GM19397 (cell line): ENCODE measurements around the gene NXNL1.

Source experiments
- ATAC-seq: cut with Tn5 transposase; IDR thresholded peaks from one replicate; pipeline ENCODE4 v1.9.1; 2021; ENCODE audit warnings: mild to moderate bottlenecking, moderate library complexity; ENCODE audit not compliant: unreplicated experiment

NXNL1 gene

DNA sequence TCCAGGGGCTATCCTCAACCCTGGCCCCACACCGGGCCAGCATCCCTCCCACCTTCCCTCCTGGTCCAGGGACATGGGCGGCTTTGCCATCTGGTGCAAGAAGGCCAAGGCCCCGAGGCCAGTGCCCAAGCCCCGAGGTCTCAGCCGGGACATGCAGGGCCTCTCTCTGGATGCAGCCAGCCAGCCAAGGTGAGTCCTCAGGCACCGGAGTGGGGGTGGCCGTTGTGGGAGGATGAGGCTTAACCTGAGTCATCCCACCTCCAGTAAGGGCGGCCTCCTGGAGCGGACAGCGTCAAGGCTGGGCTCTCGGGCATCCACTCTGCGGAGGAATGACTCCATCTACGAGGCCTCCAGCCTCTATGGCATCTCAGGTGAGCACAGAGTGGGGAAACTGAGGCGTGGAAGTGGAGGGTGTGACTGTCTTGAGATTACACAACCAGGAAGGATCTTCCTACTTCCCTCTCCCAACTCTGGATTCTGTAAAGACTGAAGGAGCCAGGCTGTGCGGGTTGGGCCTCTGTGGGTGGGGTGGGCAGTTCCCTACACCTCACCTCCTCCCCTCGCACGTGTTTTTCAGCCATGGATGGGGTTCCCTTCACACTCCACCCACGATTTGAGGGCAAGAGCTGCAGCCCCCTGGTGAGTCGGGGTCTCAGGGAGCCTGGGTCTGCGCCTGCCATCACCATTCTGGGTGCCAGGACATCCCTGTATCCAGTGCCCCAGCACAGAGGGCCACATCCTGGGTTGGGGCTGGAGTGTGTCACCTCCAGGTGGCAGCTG is 37.1 kb downstream of the NXNL1 start:
- no peak for ATAC-seq

DNA sequence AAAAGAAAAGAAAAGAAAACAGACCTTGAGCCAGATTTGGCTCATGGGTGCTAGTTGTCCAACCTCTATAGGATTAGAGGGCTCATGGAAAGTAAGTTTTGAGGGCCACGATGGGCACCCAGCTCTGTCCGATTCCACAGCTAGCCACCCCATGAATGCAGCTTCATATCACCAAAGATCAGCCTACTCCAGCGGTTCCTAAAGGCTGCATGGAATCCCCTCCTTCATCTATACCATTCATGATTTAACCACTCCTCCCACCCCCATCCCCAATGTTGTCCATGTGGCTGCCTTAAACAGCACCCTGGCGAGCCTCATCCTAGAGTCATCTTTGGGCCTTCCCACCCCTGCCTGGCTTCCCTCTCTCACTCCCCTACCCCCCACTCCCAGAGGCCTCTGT is 38.8 kb downstream of the NXNL1 start:
- no peak for ATAC-seq

DNA sequence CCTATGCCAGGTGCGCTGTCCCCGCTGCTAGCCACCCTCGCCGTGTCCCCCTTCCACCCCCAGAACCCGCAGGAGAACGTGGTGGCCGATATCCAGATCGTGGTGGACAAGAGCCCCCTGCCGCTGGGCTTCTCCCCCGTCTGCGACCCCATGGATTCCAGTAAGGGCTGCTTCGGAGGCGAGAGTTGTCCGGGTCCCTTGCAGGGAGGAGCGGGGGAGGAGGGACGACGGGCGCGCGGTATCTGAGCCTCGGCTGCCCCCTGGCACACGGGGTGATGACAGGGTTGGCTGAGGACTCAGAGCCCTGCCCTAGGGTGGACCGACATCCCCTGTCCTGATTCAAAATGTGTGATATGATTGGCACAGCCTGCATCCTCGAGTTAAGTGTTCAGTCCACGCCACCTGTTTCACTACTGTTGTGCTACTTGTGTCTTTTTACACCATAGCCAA is 40.2 kb downstream of the NXNL1 start:
- ATAC-seq: peak; percentile 4

DNA sequence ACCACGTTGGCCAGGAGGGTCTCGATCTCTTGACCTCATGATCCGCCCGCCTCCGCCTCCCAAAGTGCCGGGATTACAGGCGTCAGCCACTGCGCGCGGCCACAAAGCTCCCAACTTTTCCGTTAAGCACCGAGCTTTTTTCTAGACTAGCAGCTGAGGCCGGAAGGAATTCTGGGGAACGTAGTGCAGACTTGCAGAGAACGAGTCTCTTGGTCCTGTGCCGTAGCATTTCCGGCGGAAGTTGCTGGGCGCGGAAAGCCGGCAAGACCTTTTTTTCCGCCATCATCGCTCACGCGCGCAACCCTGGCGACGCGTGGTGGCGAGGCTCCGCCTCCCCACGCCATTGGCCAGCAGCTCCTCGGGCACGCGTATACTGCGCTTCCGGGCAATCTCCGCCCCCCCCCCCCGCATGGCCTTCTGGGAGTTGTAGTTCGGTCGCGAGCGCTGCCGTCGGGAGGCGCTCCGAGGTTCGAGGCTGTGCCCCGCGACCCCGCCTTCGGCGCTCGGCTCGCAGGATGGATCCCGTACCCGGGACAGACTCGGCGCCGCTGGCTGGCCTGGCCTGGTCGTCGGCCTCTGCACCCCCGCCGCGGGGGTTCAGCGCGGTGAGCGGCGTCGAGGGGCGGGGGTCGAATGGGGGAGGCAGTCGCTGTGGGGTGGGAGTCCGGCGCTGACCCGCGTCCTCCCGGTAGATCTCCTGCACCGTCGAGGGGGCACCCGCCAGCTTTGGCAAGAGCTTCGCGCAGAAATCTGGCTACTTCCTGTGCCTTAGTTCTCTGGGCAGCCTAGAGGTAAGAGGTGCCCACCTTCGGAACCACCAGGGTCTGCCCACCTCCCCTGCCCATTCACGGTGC is 40.9 kb downstream of the NXNL1 start, which contains the start of gene MVB12A:
TSS of gene MVB12A (plus strand) at position 427 of the 854 bp plus-strand sequence. CDS start at position 516, 89 bp downstream.
- ATAC-seq: peak; percentile 88

DNA sequence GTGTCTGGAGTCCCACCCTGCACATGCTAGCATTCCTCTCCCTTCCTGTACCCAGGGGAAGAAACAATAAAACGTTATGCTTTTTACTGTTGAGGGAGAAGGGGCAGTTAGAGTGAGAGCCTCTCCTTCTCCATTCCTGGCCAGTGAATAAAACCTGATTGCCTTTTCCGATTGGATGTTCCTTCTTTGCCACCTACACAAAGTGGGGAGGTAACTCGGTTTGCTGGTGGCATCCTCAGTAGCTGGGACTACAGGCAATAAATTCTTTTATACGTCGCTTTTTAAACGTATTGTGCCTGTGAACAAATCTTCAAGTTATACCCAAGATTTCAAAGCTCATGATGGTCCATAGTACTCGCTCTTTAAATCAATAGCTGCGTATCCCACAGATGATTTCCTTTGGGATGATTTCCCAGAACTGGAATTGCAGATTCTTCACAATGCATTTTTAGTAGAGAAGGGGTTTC is 41.5 kb downstream of the NXNL1 start:
- ATAC-seq: no peak

DNA sequence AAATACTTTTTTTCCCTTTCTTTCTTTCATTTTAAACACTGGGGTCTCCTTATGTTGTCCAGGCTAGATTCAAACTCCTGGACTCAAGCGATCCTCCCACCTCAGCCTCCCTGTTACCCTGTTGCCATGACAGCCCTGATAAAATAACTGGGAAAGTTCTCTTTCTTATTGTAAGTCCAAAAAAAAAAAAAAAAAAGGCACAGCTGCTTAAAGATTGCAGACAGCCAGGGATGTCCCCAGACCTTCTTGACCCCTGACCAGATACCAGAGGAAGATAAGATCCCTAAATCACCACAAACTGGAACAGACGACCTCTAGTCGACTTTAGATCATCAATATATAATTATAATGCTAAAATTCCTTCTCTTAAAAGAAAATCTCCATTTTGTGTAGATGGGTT is 42.0 kb downstream of the NXNL1 start:
- no peak for ATAC-seq

DNA sequence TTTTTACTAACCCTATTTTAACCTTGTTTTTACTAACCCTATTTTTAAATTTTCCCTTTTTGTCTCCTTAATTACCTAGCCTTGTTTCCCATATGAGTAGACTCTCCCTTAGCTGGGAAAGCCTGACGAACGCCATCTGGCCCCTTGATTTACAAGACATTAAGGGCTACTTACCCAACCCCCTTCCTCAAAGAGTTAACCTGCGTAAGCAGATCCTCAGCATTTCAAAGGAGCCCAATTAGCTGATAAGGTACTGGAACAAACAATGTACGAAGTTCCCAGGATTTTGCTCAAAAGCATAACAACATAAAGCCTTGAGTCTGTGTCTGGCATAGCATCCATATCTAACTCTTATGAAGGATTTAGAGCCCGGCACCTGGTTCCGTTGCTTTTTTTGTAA is 45.6 kb downstream of the NXNL1 start:
- no peak for ATAC-seq

DNA sequence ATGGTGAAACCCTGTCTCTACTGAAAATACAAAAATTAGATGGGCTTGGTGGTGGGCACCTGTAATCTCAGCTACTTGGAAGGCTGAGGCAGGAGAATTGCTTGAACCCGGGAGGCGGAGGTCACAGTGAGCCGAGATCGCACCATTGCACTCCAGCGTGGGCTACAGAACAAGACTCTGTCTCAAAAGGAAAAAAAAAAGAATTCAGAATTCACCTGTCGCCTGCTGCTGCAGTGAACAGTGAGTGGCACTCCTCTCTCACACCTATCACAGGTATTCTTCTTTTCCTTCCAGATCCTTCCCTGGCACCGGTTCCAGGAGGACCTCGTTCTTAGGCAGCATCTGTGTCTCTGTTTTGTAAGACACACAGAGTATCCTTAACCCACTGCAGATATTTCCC is 46.6 kb downstream of the NXNL1 start:
- ATAC-seq: no peak

DNA sequence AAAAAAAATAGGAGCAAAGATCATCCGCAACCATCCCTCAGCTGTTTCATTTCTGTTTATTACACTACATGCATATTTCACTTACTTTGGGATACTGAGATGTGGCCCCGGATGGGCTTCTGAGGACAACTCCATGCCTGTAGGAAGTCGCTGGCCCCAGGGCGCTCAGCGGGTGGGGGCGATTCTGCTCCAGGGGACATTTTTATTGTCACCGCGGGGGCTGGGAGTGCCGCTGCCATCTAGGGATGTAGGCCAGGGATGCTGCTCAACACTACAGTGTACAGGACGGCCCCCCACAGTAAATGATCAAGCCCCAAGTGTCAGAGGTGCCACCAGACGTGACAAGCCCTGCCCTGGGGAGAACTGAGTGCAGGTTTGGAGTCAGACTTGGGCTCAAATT is 48.9 kb downstream of the NXNL1 start:
- no peak for ATAC-seq

DNA sequence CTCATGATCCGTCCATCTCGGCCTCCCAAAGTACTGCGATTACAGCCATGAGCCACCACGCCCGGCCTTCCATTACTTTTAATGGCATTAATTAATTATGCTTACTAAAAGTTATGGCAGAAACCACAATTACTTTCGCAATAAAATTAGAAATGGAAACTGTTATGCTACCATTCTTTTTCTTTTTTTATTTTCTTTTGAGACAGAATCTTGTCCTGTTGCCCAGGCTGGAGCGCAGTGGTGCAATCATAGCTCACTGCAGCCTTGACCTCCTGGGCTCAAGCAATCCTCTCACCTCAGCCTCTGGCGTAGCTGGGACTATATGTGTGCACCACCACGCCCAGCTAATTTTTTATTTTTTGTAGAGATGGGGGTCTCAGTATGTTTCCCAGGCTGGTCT is 50.7 kb downstream of the NXNL1 start:
- ATAC-seq: no peak

DNA sequence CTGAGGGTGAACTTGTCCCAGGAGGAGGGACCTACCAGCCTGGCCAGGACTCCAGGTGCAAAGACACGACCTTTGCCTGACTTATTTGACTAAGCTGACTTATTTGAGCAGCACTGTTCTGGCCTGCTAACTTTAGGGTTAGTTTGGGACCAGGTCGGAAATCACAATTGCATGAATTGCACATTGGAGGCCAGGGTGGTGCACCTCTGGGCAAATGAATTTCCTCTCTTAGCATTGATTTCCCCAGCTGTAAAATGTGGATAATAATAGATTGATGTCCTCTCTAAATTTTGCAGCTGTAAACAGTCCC is 53.9 kb downstream of the NXNL1 start:
- ATAC-seq: no peak

DNA sequence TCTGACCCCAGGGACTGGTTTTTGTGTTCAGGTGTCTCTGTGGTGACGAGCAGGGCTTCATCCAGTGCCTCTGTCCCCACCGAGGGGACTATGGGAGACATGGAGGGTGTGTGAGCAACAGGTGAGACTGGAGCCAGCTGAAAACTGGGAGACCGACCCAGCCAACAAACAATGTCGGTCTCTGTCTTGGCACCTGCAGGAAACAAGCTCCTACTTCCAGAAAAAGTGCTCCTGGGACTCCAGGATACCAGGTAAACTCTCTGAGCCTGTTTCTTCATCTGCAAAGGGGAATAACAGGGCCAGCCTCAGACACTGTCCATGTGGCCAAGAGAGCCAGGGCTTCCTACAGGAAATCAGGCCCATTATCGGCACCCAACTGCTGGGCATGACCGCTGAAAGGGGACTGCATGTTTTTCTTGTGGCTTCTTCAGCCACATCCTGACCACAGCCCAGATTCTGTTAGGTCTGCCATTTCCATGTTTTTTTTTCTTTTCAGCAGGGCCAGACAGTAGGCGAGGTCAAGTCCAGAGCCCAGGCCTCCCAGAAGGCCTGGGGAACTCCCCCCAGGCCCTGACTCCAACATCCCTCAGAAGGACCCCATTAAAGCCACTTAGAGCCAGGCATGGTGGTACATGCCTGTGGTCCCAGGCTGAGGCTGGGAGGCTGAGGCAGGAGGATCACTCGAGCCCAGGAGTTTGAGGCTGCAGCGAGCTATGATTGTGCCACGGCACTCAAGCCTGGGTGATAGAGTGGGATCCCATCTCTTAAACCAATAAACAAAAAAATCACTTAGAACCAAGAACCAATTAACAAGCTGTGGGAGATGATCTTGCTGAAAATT is 54.5 kb downstream of the NXNL1 start:
- no peak for ATAC-seq
